ENCODE measurements around the gene CASZ1. TPM values are rescaled to one million over a fixed set of nuclear protein-coding genes. Genes with fewer than 3 reads are reported as not detected.

Gene CASZ1
- total RNA-seq, 1 experiment from 2014 or later = 11.1 TPM

DNA sequence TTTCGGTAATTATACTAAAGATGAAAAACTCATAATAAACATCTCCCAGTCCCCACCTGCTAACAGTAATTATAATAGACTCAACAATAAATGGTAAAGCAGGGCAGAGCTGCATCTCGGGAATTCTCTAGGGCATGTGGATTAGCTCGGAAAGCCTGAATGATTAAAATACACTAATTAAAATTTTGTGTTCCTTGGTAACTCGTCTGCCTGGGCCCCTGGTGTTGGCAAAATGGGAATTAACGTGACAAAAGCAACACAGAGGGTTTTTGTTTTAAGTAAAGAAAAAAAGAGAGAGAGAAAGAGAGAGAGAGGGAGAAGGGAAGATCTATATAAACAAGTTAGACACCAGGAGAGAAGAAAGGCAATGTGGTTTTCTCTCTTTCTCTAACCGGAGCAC is 62.1 kb downstream of the CASZ1 start:
- DNase-seq (ENCODE audit: unreplicated experiment) = no peak
- no peaks in the 10 kb centered on the region for H3K27me3 Mint-ChIP-seq (ENCODE audit: insufficient read depth, unreplicated experiment)
- H3K9me3 Mint-ChIP-seq (ENCODE audit: unreplicated experiment) = no peaks in the 10 kb centered on the region
- no peaks in the 10 kb centered on the region for H3K36me3 Mint-ChIP-seq (ENCODE audit: insufficient read depth, unreplicated experiment)
- intact Hi-C loops (cut with micrococcal nuclease) = loop anchor here (10.0 kb wide), 1 partner anchor 60 kb away; the partner anchor contains the start of gene CASZ1
- no peak overlapping the region for H3K4me3 Mint-ChIP-seq (ENCODE audit: unreplicated experiment)
- no peak overlapping the region for H3K27ac Mint-ChIP-seq (ENCODE audit: low read depth, unreplicated experiment)
- ChIA-PET CTCF (interaction anchor here (0.7 kb wide), 1 partner anchor 197 kb away, joined by 3 read pairs; no protein-coding TSS in a partner anchor), POLR2A (interaction anchor here (0.5 to 1.2 kb wide), 4 partner anchors 11 to 135 kb away, joined by 3 to 4 read pairs (median 3); no protein-coding TSS in a partner anchor)
- BruUV-seq (replicated peaks) = no TSS peak
- TF ChIP-seq, protein P1, sequence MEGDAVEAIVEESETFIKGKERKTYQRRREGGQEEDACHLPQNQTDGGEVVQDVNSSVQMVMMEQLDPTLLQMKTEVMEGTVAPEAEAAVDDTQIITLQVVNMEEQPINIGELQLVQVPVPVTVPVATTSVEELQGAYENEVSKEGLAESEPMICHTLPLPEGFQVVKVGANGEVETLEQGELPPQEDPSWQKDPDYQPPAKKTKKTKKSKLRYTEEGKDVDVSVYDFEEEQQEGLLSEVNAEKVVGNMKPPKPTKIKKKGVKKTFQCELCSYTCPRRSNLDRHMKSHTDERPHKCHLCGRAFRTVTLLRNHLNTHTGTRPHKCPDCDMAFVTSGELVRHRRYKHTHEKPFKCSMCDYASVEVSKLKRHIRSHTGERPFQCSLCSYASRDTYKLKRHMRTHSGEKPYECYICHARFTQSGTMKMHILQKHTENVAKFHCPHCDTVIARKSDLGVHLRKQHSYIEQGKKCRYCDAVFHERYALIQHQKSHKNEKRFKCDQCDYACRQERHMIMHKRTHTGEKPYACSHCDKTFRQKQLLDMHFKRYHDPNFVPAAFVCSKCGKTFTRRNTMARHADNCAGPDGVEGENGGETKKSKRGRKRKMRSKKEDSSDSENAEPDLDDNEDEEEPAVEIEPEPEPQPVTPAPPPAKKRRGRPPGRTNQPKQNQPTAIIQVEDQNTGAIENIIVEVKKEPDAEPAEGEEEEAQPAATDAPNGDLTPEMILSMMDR (IDR thresholded peaks at IDR 0.05; ENCODE audit: unreplicated experiment) = no peak
- no peaks in the 10 kb centered on the region for H3K4me1 Mint-ChIP-seq (ENCODE audit: insufficient read depth, unreplicated experiment)

DNA sequence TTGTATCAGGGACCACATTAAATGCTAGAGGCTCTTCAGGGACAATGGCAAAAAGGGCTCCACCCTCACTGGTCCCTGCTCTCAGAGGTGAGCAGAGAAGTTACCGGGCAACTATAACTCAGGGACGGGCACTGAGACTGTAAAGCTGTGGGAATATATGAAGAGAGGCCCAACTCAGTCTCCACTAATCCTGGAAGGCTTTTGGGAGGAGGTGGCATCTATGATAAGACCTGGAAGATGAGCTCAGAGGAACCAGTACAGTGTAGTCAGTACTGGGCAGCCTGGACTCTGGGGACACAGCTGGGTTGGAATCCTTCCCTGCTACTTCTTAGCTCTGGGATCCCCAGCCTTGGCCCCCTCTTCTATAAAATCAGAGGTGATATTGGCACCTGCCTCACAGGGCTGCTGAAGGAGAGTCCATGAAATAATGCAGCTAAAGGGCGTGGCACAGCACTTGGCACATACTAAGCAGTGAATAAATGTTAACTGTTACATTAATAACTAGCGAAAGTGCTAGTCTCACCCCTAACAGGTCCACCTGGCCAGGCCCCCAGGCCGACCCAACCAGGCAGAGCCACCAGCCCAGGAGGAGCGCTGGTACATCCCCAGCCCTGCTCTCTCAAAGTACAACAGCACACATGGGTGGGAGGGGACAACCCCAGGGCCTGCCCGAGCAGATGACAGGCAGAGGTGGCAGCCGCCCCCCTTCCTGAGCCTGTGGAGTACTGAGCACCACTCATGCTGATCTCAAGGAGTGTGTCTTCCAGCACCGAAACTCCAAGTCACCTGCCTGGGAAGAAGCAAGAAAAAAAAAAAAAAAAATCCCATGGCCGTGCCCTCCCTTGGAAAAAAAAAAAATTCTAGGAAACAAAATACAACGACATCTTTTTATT is 62.7 kb downstream of the CASZ1 start:
- ChIA-PET POLR2A (interaction anchor here (0.5 to 1.2 kb wide), 5 partner anchors 10 to 136 kb away, joined by 3 to 4 read pairs (median 3); no protein-coding TSS in a partner anchor), CTCF (interaction anchor here (0.7 kb wide), 2 partner anchors 38 to 197 kb away, joined by 3 read pairs; no protein-coding TSS in a partner anchor)
- BruUV-seq (replicated peaks) = no TSS peak
- H3K27ac Mint-ChIP-seq (ENCODE audit: low read depth, unreplicated experiment) = no peak overlapping the region
- no peak overlapping the region for H3K4me3 Mint-ChIP-seq (ENCODE audit: unreplicated experiment)
- H3K4me1 Mint-ChIP-seq (ENCODE audit: insufficient read depth, unreplicated experiment) = no peaks in the 10 kb centered on the region
- no peak for DNase-seq (ENCODE audit: unreplicated experiment)
- TF ChIP-seq, protein P1 (IDR thresholded peaks at IDR 0.05; ENCODE audit: unreplicated experiment) = no peak
- no peaks in the 10 kb centered on the region for H3K27me3 Mint-ChIP-seq (ENCODE audit: insufficient read depth, unreplicated experiment)
- no peaks in the 10 kb centered on the region for H3K9me3 Mint-ChIP-seq (ENCODE audit: unreplicated experiment)
- intact Hi-C loops (cut with micrococcal nuclease) = loop anchor here (10.0 kb wide), 1 partner anchor 61 kb away; the partner anchor contains the start of gene CASZ1
- no peaks in the 10 kb centered on the region for H3K36me3 Mint-ChIP-seq (ENCODE audit: insufficient read depth, unreplicated experiment)

DNA sequence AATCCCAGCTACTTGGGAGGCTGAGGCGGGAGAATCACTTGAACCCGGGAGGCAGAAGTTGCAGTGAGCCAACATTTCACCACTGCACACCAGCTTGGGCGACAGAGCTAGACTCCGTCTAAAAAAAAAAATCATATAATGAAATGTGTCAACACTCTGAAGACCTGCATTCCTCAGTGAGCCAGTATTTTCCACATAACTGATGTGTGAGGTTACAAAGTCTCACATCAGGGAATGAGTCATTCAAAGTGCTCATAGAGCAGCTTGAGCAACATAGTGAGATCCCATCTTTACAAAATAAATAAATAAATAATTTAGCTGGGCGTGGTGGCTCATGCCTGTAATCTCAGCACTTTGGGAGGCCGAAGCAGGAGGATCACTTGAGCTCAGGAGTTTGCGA is 65.5 kb downstream of the CASZ1 start:
- DNase-seq (ENCODE audit: unreplicated experiment) = peak; percentile 92
- peak overlapping the region; percentile 49 for H3K27ac Mint-ChIP-seq (ENCODE audit: low read depth, unreplicated experiment)
- no peaks in the 10 kb centered on the region for H3K9me3 Mint-ChIP-seq (ENCODE audit: unreplicated experiment)
- TF ChIP-seq, protein P1 (IDR thresholded peaks at IDR 0.05; ENCODE audit: unreplicated experiment) = no peak
- ChIA-PET POLR2A (interaction anchor here (0.8 to 1.5 kb wide), 5 partner anchors 28 to 220 kb away, joined by 3 to 7 read pairs (median 4); no protein-coding TSS in a partner anchor), CTCF (interaction anchor here (0.6 to 1.3 kb wide), 5 partner anchors 10 to 290 kb away, joined by 3 to 4 read pairs (median 3); no protein-coding TSS in a partner anchor)
- H3K4me1 Mint-ChIP-seq (ENCODE audit: insufficient read depth, unreplicated experiment) = no peaks in the 10 kb centered on the region
- H3K36me3 Mint-ChIP-seq (ENCODE audit: insufficient read depth, unreplicated experiment) = no peaks in the 10 kb centered on the region
- no peak overlapping the region for H3K4me3 Mint-ChIP-seq (ENCODE audit: unreplicated experiment)
- no TSS peak for BruUV-seq (replicated peaks)
- intact Hi-C loops (cut with micrococcal nuclease) = loop anchor here (10.0 kb wide), 1 partner anchor 64 kb away; the partner anchor contains the start of gene CASZ1
- no peaks in the 10 kb centered on the region for H3K27me3 Mint-ChIP-seq (ENCODE audit: insufficient read depth, unreplicated experiment)

Data from MCF 10A (cell line).